HG02973 (cell line): Measurements from ENCODE around the gene PLEKHM3.

Experiments used
- ATAC-seq: cut with Tn5 transposase; IDR thresholded peaks from one replicate; pipeline ENCODE4 v1.9.1; 2021; ENCODE audit warnings: moderate library complexity; ENCODE audit not compliant: unreplicated experiment

PLEKHM3 gene

DNA sequence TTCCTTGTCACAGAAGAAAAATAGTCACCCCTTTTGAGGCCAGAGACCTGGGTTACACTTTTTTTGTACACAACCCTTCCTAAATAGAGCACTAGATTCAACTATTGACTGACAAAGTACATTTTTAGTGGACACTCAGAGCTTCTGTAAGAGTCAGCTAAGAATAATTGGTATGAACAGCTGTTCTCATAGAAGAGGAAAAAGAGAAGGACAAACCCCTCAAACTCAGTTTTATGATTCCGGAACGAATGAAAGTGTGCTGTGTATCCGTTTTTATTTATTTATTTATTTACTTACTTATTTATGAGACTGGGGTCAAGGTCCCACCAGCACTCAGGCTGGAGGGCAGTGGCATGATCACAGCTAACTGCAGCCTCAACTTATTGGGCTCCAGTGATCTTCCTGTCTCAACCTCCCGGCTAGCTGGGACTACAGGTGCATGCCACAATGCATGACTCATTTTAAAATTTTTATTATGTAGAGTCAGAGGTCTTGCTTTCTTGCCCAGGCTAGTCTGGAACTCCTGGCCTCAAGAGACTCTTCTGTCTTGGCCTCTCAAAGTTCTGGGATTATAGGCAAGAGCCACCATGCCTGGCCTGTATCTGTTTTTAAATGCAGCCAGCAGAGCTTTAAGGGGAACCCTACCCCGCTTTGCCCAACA lies 219.6 kb downstream of the PLEKHM3 start:
- ATAC-seq, result no peak

DNA sequence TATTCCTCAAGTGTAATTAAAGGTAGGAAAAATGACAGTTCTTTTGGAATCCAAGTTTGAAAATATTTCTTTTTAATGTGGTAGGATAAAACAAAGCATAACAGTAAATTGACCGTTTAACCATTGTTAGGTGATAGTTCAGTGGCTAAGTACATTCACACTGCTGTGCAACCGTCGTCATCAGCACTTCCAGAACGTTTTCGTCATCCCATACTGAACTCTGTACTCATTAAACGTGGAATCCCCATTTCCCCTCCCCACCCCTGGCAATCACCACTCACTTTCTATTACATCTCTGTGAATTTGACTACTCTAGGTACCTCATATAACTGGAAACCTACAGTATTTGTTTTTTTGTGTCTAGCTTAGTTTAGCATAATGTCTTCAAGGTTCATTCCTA lies 222.7 kb downstream of the PLEKHM3 start:
- ATAC-seq, result no peak

DNA sequence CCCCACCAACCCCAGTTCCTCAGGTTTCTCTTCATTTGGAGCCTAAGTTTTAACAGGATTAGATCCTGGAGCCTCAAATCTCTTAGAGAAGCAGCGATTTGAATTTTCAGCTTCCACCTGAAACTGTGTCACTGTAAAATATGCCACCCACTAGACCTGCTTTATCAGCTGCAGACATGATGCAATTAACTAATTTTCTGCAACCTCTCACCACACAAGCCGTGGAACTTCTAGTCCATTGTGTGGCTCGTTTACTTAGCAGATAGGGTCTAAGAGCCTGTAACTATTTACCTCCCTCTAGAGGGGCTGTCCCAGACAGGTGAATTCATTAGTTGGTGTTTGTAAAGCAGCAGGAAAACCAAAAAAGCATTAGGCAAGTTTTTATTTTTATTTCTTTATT lies 224.1 kb downstream of the PLEKHM3 start:
- ATAC-seq, result no peak

DNA sequence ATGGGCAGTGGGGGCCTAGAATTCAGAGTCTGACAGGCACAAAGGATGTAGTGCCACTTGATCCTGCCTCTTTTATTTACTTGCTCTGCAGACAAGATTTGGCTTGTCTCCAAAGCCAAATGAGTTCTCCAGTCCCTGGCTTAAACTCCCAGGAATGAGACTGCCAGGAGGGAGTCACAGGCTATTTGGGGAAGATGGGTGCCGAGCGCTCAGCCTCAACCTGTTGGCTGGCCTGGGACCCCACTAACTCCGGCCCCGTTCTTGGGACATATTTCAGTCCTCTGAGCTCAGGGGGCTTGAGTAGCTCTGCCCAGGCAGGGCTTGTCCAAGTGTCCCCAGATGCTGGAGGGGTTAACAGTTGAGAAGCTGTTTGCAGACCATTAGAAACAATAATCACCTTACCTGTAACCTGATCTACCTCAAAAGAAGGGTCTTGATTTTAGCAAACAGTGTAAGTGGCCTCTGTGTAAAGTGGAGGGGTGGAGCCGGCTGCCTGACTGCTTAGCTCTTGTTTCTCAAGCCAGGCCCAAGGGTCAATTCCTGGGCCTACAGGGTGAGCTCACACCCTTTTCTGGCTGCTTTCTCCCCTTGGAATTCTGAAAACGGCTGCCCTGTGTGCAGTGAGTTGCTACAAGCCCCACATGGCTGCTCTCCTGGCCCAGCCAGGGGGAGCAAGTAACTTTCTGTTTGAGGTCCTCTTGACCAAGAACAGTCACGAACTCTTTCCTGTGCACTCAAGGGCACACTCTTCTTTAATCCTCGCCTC lies 228.6 kb downstream of the PLEKHM3 start:
- no peak for ATAC-seq

DNA sequence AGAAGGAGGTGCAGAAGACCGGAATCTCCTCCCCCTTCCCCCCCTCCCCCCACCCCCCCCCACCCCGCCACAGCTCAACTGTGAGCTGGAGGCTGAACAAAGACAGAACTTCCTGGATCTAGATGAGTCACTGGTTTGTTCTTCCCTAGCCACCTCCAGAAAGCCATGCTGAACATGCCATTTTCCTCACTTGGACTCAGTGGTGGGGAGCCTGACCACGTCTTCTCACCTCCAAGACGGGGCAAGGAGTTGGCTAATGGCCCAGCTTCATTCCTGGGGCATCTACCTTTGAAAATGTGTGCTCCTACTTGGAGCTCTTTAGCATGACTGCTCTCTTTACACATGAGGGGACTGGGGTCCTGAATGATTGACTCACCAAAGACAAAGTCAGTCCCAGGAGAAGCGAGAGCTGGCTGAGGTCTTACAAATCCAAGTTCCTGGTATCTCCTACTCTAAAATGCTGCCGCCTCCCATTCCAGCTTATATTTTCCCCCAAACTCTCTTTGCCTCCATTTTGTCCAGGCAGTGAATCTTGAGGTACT lies 233.0 kb downstream of the PLEKHM3 start:
- no peak for ATAC-seq

GRCh38 chr2:207791579-207792243 lies 233.6 kb downstream of the PLEKHM3 start:
- ATAC-seq, result no peak

- no peak for ATAC-seq
Measured at GRCh38 chr2:207790898-207791297, 234.4 kb downstream of the PLEKHM3 start.

- no peak for ATAC-seq
Measured at GRCh38 chr2:207787800-207788199, 237.5 kb downstream of the PLEKHM3 start.

DNA sequence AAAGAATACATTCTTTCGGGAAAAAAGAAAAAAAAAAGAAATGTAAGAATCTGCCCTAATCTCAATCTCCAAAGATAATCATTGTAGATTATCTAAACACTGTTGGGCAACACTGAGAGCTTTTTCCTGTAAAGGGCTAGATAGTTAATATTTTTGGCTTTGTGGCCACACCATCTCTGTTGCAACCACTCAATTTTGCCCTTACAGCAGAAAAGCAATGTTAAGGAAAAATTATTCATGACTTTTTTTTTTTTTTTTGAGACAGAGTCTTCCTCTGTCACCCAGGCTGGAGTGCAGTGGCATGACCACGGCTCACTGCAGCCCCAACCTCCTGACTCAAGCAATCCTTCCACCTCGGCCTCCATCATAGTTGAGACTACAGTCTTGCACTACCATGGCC lies 238.3 kb downstream of the PLEKHM3 start:
- no peak for ATAC-seq

DNA sequence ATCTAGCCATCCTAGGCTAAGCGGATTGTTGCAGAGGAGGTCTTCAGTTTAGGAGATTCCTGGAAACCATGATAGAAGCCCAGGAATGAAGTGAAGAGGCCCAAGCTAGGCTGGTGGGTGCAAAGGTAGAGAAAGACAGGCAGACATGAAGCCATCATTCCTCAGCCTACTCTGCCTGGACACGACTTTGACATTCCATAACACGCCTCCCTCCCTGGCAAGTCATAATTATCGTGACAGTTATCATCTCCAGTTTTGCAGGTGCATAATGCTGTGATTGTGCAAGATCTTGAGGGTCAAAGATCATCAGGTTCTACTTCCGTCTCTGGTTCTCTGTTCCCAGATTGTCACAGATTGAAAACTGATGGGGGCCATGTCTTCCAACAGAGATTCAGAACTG lies 240.4 kb downstream of the PLEKHM3 start:
- ATAC-seq, result no peak

DNA sequence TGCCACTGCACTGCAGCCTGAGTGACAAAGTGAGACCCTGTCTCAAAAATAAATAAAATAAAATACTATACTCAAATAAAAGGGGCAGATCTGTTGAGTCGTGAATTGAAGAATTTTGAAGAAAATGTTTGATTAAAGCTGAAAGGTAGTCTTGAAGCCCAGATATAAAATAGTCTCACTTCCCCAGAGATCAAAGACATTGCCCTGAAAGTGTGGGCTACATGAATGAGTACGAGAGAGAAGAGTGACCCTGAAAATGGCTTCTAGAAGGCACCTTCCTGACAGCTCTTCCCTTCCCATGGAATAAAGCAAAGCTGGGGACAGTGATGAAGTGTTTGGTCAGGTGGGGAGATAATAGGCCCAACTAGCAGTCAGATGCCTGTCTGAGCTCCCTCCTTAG lies 241.8 kb downstream of the PLEKHM3 start:
- ATAC-seq, result no peak

DNA sequence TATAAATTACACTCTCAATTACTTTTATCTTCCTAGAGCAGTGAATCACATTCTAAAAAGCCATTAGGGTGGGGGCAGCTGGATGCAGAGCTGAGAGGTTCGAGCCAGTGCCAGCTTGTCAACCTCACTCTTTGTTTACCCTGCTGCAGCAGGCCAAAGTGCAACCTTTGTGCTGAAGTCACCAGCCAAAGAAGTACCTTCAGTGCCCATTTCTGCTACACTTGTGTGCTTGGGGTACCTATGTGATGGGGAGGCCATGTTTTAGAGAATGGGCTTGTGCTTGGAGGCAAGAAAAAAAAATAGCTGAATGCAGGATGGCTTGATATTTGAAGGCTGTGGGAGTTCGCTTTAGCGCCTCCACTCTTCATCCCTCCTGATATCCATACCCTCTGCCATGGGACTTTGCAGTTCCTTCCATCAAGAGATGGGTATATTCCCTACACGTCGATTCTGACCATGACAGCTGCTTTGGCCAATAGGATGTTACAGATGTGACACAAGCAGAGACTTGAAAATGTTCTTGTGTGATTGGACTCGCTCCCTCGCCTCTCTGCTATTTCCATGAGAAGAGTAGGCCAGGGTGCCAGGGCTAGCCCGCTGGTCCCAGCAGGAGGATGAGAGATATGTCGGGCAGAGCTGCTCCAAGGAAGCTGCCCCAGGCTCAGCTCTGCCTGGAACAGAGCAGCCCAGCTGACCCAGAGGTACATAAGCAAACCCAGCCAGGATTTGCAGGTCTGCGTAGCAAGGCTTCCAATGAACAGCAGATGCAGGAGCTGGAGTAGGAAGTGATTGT lies 242.9 kb downstream of the PLEKHM3 start:
- ATAC-seq, result no peak

DNA sequence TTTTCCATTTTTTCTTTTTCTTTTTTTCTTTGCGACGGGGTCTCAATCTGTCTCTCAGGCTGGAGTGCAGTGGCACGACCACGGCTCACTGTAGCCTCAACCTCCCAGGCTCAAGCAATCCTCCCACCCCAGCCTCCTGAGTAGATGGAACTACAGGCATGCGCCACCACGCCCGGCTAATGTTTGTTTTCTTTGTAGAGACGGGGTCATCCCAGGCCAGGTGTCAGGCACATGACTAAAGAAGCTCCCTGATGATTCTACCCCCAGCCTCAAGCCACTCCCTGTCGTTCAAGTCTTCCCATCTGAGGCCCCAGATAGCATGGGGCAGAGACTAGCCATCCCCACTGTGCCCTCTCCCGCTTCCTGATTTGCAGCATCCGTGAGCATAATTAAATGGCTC lies 245.8 kb downstream of the PLEKHM3 start:
- ATAC-seq, result no peak

GRCh38 chr2:207778298-207778882 lies 246.9 kb downstream of the PLEKHM3 start:
- no peak for ATAC-seq

DNA sequence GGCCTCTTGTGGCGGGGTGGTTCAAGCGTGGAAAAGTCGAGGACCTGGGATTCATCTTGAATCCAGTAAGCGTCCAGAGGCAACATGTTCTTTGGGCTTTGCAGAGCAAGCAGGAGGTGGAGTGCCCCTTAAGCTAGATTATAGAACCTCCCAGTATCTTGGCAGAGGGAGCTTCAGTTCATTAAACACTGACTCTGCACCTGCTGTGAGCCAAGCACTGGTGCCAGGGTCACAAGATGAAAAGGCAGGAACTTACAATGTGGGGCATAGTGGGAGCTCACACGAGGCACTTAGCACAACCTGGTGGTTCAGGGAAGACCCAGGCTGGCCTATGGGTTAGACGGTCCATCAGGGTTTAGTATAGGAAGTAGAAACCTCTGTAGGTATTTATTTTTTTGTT lies 248.2 kb downstream of the PLEKHM3 start:
- ATAC-seq, result no peak

- ATAC-seq, result no peak
Measured at GRCh38 chr2:207775473-207775872, 249.9 kb downstream of the PLEKHM3 start.

GRCh38 chr2:207772844-207773205 lies 252.5 kb downstream of the PLEKHM3 start:
- no peak for ATAC-seq

DNA sequence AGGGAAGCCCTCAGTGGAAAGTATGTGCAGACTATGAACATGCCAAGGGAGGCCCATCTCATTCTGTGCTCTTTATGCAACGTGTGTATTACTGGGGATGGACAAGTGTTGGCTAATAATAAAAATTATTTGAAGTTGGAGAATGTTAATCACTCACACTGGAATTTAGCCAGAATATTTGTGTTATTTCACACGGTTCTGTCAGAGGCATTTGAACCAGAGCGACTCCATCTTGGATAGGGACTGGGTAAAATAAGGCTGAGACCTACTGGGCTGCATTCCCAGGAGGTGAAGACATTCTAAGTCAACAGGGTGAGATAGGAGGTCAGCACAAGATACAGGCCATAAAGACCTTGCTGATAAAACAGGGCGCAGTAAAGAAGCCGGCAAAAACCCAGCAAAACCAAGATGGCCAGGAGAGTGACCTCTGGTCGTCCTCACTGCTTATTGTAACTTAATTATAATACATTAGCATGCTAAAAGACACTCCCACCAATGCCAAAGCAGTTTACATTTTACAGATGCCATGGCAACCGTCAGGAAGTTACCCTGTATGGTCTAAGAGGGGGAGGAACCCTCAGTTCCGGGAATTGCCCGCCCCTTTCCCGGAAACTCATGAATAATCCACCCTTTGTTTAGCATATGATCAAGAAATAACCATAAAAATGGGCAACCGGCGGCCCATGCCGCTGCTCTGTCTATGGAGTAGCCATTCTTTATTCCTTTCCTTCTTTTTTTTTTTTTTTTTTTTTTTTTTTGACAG lies 253.1 kb downstream of the PLEKHM3 start:
- no peak for ATAC-seq

DNA sequence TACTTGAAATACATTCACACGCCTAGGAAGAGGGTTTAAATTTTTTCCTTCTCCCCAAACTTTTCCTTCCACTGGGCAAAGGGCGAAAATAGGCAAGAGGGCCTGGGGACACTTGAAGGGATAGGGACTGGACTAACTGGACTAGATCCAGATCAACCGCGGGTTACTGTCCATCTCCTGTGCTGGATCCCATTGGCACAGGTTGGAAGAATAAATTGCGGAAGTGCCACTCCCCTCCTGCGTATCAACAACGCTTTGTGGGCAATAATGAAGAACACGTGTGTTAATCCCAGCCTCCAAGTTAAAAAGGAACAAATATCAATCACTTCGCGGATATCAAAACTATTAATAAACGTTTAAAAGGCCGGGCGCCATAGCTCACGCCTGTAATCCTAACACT lies 253.9 kb downstream of the PLEKHM3 start:
- ATAC-seq, result no peak
